AG20443 (cell line): ENCODE measurements around the gene CEBPZ.
"Not testable (repeated sequence)": the region's sequence is repeated elsewhere in the genome, so short reads cannot be mapped to it uniquely, and the experiment has no call there.

ENCODE experiments used
- DNase-seq: peaks from one replicate; pipeline ENCODE4 v3.0.0; 2012; ENCODE audit warnings: low spot score, mixed read lengths

Gene CEBPZ, protein sequence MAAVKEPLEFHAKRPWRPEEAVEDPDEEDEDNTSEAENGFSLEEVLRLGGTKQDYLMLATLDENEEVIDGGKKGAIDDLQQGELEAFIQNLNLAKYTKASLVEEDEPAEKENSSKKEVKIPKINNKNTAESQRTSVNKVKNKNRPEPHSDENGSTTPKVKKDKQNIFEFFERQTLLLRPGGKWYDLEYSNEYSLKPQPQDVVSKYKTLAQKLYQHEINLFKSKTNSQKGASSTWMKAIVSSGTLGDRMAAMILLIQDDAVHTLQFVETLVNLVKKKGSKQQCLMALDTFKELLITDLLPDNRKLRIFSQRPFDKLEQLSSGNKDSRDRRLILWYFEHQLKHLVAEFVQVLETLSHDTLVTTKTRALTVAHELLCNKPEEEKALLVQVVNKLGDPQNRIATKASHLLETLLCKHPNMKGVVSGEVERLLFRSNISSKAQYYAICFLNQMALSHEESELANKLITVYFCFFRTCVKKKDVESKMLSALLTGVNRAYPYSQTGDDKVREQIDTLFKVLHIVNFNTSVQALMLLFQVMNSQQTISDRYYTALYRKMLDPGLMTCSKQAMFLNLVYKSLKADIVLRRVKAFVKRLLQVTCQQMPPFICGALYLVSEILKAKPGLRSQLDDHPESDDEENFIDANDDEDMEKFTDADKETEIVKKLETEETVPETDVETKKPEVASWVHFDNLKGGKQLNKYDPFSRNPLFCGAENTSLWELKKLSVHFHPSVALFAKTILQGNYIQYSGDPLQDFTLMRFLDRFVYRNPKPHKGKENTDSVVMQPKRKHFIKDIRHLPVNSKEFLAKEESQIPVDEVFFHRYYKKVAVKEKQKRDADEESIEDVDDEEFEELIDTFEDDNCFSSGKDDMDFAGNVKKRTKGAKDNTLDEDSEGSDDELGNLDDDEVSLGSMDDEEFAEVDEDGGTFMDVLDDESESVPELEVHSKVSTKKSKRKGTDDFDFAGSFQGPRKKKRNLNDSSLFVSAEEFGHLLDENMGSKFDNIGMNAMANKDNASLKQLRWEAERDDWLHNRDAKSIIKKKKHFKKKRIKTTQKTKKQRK

GRCh38 chr2:37231241-37232130, at the start of gene CEBPZ, which contains the start of gene NDUFAF7:
Gene CEBPZ, minus strand, starts transcription at chr2:37231596. Its CDS starts 29 bp downstream, at chr2:37231567.
Gene NDUFAF7, plus strand, starts transcription at chr2:37231658. Its CDS starts 48 bp downstream, at chr2:37231706.
- DNase-seq = peak; percentile 97

DNA sequence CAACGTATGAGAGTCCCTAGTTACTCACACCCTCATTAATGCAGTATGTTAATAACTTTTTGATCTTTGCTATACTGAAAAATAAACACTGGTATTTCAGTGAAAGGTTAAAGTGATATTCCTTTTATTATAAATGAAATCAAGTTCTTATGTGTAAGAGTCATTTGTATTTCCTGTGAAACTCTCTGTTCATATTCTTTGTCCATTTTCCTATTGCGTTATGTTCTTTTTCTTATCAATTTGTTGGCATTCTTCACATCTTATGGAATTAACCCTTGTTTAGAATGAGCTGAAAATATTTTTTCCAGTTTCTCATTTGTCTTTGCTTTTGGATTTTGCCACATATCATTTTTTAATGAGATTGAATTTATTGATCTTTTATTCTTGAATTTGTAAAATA, 44.9 kb upstream of the CEBPZ start:
- DNase-seq = no peak

GRCh38 chr2:37274359-37274965, 43.1 kb upstream of the CEBPZ start:
- peak; percentile 9 for DNase-seq

DNA sequence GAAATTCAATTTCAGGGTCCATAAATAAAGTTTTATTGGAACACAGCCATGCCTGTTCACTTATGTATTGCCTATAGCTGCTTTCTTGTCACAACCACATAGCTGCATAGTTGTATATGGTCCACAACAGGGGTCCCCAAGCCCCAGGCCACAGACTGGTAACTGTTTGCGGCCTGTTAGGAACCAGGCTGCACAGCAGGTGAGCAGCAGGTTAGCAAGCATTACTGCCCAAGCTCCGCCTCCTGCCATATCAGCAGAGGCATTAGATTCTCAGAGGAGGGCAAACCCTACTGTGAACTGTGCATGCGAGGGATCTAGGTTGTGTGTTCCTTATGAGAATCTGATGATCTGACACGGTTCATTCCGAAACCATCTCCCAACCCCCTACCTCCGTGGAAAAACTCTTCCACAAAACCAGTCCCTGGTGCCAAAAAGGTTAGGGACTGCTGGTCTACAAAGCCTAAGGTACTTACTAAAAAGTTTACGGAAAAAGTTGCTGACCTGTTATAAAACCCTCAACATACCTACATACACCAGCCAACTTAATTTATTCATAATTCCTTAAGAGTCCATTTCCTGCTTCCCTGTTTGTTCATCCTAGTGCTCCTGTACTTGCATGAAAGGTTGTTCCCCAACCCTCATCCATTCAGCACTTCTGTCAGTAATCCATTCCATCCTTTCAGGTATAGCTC, 40.1 kb upstream of the CEBPZ start:
- no peak for DNase-seq

DNA sequence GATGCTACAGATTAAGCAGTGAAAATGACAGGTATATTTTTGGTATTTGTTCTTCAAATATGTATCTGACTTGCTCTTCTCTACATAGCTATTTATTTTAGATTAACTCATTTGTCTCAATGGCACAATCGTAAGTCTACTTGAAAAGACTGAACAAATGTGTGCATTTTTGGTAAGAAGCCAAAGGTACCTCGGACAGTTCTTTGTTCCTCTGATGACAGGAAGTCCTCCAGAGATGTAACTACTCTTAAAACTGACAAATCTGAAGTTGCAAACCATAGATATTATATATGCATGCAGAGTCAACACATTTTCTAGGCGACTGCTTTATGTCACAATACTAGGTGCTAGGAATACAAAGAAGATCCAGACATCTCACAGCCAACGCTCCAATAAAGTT, 36.7 kb upstream of the CEBPZ start:
- no peak for DNase-seq

DNA sequence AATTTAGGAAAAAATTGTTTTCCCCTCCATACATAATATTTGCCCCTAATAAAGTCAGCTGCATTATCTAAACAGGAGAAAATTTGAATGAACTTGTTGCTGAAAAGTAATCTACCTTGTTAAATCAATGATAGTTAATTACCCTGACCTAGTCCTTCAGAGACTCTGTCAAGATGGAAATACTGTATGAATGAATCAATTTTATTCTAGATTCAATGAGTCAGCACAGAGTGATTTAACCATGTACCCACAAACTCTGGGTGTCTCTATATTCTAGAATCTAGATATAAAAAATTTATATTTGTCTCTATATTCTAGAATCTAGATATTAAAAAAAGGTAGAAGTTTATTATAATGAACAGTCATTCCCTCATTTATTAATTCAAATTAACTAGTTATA, 36.3 kb upstream of the CEBPZ start:
- no peak for DNase-seq

DNA sequence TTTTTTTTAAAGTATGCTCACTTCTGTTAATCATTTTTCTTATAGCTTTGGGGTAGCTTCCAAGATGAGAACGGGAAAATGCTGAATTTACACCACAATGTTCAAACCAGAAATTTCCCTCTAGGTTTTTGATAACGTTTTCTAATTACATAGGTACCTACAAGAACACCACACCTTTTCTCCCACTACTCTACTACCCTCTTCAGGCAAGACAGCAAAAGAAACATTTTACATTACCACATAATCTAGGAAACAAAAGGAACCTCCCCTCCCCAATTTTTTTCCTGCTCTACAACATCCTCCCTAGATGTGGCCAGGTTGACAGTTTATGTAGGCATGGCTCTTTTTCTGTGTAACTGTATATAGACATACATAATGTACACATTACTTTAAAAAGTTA, 32.4 kb upstream of the CEBPZ start:
- no peak for DNase-seq

DNA sequence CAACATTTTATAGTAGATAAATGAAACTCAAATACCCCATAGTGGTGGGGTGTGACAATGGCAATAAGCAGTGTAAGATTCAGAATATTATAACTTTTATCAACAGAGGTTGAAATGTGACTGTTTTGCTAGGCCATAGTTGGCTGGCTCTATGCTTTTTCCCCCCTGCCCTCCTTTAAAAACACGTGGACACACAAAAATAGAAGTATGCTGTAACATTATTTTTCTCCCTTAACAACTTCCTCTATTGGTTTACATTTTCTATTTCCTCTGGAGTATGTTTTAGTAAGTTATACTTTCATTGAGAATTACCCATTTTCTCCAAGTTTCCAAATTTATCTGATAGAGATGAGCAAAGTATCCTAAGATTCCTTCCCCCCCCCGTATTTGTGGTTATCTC, 31.1 kb upstream of the CEBPZ start:
- no peak for DNase-seq

DNA sequence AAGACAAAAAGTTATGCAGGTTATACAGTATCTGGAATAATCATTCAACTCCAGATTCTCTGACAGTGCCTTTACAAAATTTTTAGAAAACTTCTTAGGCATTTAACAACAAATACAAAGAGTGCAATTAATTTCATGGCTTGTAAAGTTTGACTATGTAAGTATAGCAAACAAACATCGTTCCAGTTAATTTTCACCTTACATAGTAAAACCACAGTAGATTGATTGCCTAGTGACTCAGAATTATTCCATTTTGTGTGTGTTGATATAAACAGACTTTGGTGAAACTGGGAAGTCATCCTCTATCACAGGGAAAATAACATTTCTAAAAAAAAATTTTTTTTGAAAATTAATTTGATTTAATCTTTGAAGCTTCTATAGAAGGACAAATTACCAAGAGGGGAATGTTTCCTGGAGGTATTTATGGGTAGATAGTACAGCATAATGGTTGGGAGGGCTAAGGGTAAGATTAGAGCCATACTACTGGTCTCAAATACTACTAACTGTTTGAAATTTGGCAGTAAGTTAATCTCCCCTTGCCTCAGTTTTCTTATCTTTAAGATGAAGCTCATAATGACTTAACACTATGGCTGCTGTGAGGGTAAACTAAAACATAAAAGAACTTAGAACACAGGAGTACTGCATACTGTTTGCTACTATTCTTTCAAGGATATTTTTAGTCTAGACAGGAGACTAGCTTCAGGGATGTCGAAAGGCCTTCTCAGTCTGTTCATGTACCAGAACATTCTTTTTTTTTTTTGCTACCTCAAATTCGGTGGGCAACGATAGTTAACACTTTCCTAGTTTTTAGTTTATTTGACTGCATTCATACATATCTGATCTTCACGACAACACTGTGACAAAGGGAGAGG, 19.7 kb upstream of the CEBPZ start:
- DNase-seq = no peak

DNA sequence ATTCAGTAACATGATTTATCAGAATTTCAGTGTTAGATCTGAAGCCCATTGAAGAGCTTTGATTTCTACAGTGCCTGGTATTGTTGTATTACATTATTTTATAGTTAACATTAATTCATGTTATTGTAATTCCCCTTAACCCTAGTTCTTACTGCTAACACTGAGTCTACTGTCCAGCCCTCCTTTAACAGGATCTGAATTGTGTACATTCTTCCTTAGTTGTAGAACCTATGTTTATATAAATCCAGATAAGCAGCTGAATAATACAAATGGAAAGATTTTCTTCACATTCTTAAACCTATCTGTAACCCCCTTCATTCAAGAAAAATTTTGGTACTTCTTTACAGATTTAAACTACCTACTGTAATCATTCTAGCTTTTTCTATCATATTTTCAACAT, 14.8 kb upstream of the CEBPZ start:
- no peak for DNase-seq

DNA sequence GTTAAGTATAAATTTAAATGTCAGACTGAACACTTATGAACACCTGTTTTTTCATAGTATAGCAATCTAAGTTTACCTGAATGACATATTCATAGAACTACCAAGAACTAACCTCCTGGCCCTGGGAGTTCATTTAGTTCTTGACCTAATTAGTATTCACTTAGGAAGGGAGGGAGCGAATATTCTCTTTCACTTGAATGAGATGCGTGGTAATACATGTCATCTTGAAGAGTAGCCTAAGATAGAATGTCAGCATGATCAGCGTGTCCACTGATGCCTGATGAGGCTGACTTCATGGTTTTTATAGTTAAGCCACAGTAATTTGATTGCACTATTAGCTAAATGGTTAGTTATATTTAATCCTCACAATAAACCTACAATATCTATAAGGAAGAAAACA, 13.4 kb upstream of the CEBPZ start:
- DNase-seq = no peak

GRCh38 chr2:37244017-37244416, 12.6 kb upstream of the CEBPZ start:
- no peak for DNase-seq

GRCh38 chr2:37243435-37243834, 12.0 kb upstream of the CEBPZ start:
- DNase-seq = no peak

DNA sequence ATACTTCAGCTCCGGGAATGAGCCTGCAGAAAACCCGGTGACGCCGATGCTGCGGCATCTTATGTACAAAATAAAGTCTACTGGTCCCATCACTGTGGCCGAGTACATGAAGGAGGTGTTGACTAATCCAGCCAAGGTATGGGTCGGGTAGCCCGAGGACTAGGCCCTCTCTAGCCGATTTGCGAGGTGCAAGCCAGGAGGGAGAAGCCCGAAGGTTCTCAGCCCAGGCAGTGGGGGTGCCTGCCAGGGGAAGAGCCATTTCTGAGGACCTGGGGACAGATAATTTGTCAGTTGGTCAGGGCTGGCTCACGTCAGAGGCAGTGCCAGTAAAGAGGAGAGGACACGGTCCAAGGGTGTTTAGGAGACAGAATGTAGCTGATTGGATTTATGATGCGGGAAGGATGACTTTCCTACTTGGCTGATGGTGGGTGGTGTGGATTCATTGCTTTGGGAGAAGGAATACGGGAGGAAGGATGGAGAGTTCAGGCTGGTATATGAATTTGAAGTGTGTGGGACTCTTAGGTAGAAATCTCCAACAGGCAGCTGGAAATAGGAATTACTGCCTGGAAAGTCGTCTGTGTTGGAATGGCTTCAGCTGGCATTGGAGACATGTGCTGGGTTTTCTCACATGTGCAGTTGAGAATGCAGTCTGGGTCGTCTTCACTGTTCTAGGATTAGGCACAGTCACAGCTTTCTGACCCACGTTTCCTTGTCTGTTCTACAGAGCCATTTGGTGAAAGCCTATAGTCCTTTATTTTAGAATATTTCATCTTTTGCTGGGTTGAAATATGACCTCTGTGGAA, 936 bp upstream of the CEBPZ start:
- DNase-seq = peak; percentile 51

DNA sequence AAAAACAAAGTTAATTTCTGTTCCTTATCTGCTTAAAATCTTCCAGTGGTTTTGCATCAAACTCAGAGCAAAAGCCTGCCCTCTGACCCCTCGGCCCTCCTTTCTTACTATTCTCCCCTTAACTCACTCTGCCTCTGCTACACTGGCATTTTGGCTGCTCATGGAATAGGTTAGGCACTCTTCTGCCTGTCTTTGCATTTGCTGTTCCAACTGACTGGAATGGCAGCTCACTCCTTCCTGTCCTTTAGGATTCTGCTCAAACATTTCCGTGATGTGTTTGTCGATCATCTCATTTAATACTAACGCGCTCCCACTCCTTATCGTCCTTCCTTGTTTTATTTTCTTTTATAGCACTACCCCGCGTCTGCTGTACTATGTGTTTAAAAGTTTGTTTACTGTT, 815 bp downstream of the CEBPZ start:
- DNase-seq = peak; percentile 17

GRCh38 chr2:37228788-37229187, 2.6 kb downstream of the CEBPZ start:
- DNase-seq = no peak

GRCh38 chr2:37226863-37227262, 4.5 kb downstream of the CEBPZ start:
- no peak for DNase-seq

DNA sequence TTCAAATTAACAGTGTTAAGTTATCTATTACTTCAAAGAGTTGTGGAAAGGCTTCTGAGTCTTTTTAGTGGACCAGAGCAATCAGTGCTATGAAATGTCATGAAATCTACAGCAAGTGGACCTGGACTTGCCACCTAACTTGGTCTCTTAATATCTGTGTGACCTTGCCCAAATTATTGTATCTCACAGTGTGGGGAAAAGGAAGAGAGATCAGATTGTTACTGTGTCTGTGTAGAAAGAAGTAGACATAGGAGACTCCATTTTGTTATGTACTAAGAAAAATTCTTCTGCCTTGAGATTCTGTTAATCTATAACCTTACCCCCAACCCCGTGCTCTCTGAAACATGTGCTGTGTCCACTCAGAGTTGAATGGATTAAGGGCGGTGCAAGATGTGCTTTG, 6.3 kb downstream of the CEBPZ start:
- DNase-seq = not testable (repeated sequence)

DNA sequence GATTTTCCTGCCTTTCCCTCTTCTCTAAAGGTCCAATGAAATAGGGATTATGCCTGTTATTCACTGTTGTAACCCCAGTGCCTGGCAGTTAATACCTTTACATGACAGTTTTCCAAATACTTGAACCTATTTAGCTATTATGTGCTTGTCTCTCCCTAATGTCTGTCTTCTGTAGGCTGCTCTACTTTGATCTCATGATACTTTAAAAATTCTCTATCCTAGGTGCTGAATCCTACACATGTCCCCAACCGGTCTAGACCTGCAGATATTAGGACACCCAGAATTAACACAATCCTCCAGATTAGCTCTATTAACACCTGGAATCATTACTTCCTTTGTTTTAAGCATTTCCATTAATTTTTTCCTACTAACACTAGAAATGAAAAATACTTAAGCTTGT, 7.3 kb downstream of the CEBPZ start:
- DNase-seq = no peak
